ENCODE data around the gene CTBS. TPM values are rescaled to one million over a fixed set of nuclear protein-coding genes. Genes with fewer than 3 reads are reported as not detected.

The CTBS gene
- total and polyA plus RNA-seq, 2 of the 13 experiments (the other 11 are each of a cell fraction or from before 2014, with no cell fraction given) = 4.7 to 12.4 TPM

GRCh38 chr1:84573967-84574842, at the start of gene CTBS (continued):
- TF ChIP-seq NR2F2 (IDR thresholded peaks at IDR 0.05; ENCODE audit: borderline replicate concordance, low read depth) (no peak), NCOA5 (CRISPR knock-in tag; IDR thresholded peaks at IDR 0.05) (no peak), MNT (IDR thresholded peaks at IDR 0.05) (no peak), NFIB (CRISPR knock-in tag; IDR thresholded peaks at IDR 0.05; ENCODE audit: borderline replicate concordance) (no peak), BATF2 (CRISPR knock-in tag; IDR thresholded peaks at IDR 0.05) (no peak), POLR2G (IDR thresholded peaks at IDR 0.05; ENCODE audit: low read depth, low read length) (peak; percentile 90), SOX13 (IDR thresholded peaks at IDR 0.05) (no peak), SOX13 (CRISPR knock-in tag; conservative IDR thresholded peaks at IDR 0.05 in 1 of 2, IDR thresholded peaks at IDR 0.05 in 1 of 2) (0 out of 4 replicates have a peak, but pooled peaks of 1 of the 2 experiments have one; percentile 33), ATF6 (CRISPR knock-in tag; conservative IDR thresholded peaks at IDR 0.05) (no peak), NFKBIZ (CRISPR knock-in tag; IDR thresholded peaks at IDR 0.05) (no peak), ZNF281 (CRISPR knock-in tag; IDR thresholded peaks at IDR 0.05; ENCODE audit: borderline replicate concordance) (peak; percentile 16; the same call in 1 of the 2 replicates), ARHGAP35 (CRISPR knock-in tag; IDR thresholded peaks at IDR 0.05; ENCODE audit: borderline replicate concordance) (peak; percentile 35; the same call in 1 of the 2 replicates), SRSF1 (optimal IDR thresholded peaks at IDR 0.05; ENCODE audit: low read depth, low read length) (peak; percentile 95), ZNF274 (CRISPR knock-in tag; IDR thresholded peaks at IDR 0.05) (peak; percentile 89), LBX2 (CRISPR knock-in tag; IDR thresholded peaks at IDR 0.05; ENCODE audit: borderline replicate concordance) (peak; percentile 81; the same call in 1 of the 2 replicates), CREB1 (IDR thresholded peaks at IDR 0.05) (no peak), CREB1 (CRISPR knock-in tag; IDR thresholded peaks at IDR 0.05) (no peak), ETV5 (CRISPR knock-in tag; IDR thresholded peaks at IDR 0.05; ENCODE audit: borderline replicate concordance) (peak; percentile 38), ZNF580 (CRISPR knock-in tag; IDR thresholded peaks at IDR 0.05; ENCODE audit: borderline replicate concordance, low read depth) (no peak), RXRA (CRISPR knock-in tag; IDR thresholded peaks at IDR 0.05) (no peak; the same call in 1 of the 2 replicates), NFATC3 (CRISPR knock-in tag; IDR thresholded peaks at IDR 0.05) (peak; percentile 31; the same call in 1 of the 2 replicates)

Measured in HepG2 (cell line).